K562 (cell line): ENCODE data around the gene CXCL6. TPM values are rescaled to one million over a fixed set of nuclear protein-coding genes. Genes with fewer than 3 reads are reported as not detected.

ENCODE experiments used
- ATAC-seq: fragments of 200-7000 bp; cut with Tn5 transposase; 3 replicates; pipeline ENCODE4 v1.9.1; 2020; ENCODE audit warnings: moderate library complexity
- BruUV-seq: library from RNA; stranded (reverse); fragments of 400-500 nt; replicated peaks from 2 replicates; lab custom pipeline; 2021; lab: Mats Ljungman, UMichigan
- CTCF ChIA-PET: fragments of 300-600 bp; formaldehyde crosslinking; extraction: SDS; loops from one replicate; lab custom pipeline; 2021; ENCODE audit warnings: low intra/inter-chr PET ratio; lab: Yijun Ruan, JAX
- POLR2A ChIA-PET: fragments of 300-600, 350-650 bp; sonication (Branson Sonifier 250); formaldehyde crosslinking; extraction: SDS; loops from one replicate; lab custom pipeline; 2021; ENCODE audit warnings: antibody characterized with exemption, inconsistent platforms; lab: Yijun Ruan, JAX
- DNase-seq, 4 experiments: peaks; one replicate each; pipeline versions ENCODE4 v3.0.0 to v3.0.0-alpha.2; 2011 to 2018; ENCODE audit warnings: low spot score in 3 of 4, mixed read lengths in 3 of 4; ENCODE audit errors: extremely low read depth in 1 of 4
- FAIRE-seq: peaks from 2 replicates; lab custom pipeline; 2011; peaks lifted over from hg19 to GRCh38; lab: Jason Lieb, UNC
- H2AFZ ChIP-seq: 2 replicates; pipeline ENCODE4 v1.6.0; 2011; ENCODE audit warnings: low read depth, low read length, control low read depth, inconsistent platforms
- H3K27ac ChIP-seq: fragments of 200-600 bp; 3 replicates; pipeline ENCODE4 v1.8.0; 2011; ENCODE audit warnings: low read depth, mild to moderate bottlenecking, control low read depth, inconsistent platforms, low read length, moderate library complexity, mixed read lengths; ENCODE audit errors: extremely low read depth
- H3K27me3 ChIP-seq, 2 experiments: fragments of 300-600 bp in 1 of 2; 2 replicates in 1 of 2; 3 replicates in 1 of 2; pipeline versions ENCODE4 v1.6.0 to v1.8.0; 2011; ENCODE audit warnings: inconsistent platforms in 2 of 2, low read length in 2 of 2, mild to moderate bottlenecking in 1 of 2, mixed read lengths in 1 of 2, moderate library complexity in 1 of 2; ENCODE audit not compliant: control insufficient read depth in 2 of 2, insufficient read depth in 2 of 2
- H3K36me3 ChIP-seq: fragments of 300-600 bp; 3 replicates; pipeline ENCODE4 v1.8.0; 2011; ENCODE audit warnings: mild to moderate bottlenecking, low read length, inconsistent platforms; ENCODE audit not compliant: control insufficient read depth, insufficient read depth
- H3K4me1 ChIP-seq, 2 experiments: fragments of 200-600 bp in 1 of 2; replicated peaks in 1 of 2; 2 replicates in 1 of 2; 3 replicates in 1 of 2; pipeline versions ENCODE4 v1.5.1 to v1.8.0; 2011; ENCODE audit warnings: inconsistent platforms in 2 of 2, low read length in 2 of 2, mild to moderate bottlenecking in 1 of 2, mixed read lengths in 1 of 2, moderate library complexity in 1 of 2; ENCODE audit not compliant: control insufficient read depth in 2 of 2, insufficient read depth in 2 of 2
- H3K4me2 ChIP-seq: 2 replicates; pipeline ENCODE4 v1.6.1; 2011; ENCODE audit warnings: low read length, control low read depth, inconsistent platforms, mixed read lengths; ENCODE audit not compliant: insufficient read depth
- H3K4me3 ChIP-seq: fragments of 200-600 bp; sonication (generic), shearing (Covaris generic); 2 replicates; pipeline ENCODE4 v1.5.1; 2016; ENCODE audit warnings: control low read depth, inconsistent platforms
- H3K79me2 ChIP-seq: fragments of 200-600 bp; 3 replicates; pipeline ENCODE4 v1.8.0; 2011; ENCODE audit warnings: low read length, inconsistent platforms; ENCODE audit not compliant: control insufficient read depth, insufficient read depth
- H3K9ac ChIP-seq, 2 experiments: 2 replicates each; pipeline versions ENCODE4 v1.6.0 to v1.6.1; 2011; ENCODE audit warnings: low read depth in 2 of 2, low read length in 2 of 2, control low read depth in 1 of 2, inconsistent platforms in 1 of 2, mild to moderate bottlenecking in 1 of 2, mixed read lengths in 1 of 2; ENCODE audit not compliant: insufficient read depth in 1 of 2
- H3K9me1 ChIP-seq: one replicate; pipeline ENCODE4 v1.6.0; 2011; ENCODE audit warnings: inconsistent platforms, mild to moderate bottlenecking, low read length, moderate library complexity; ENCODE audit not compliant: control insufficient read depth, insufficient read depth
- H3K9me3 ChIP-seq: replicated peaks from 2 replicates; pipeline ENCODE4 v1.5.1; 2011; ENCODE audit warnings: low read depth, low read length, inconsistent platforms; ENCODE audit not compliant: control insufficient read depth, insufficient read depth
- H4K20me1 ChIP-seq: replicated peaks from 2 replicates; pipeline ENCODE4 v1.6.1; 2011; ENCODE audit warnings: low read length, inconsistent platforms, mixed read lengths; ENCODE audit not compliant: control insufficient read depth, insufficient read depth
- HNRNPLL ChIP-seq: fragments of 200-400 bp; formaldehyde crosslinking; IDR thresholded peaks from 2 replicates; pipeline ENCODE4 v1.6.1; 2017; ENCODE audit warnings: low read length, low read depth, mild to moderate bottlenecking; ENCODE audit not compliant: poor library complexity, severe bottlenecking
- IRF2 ChIP-seq: sonication (generic); formaldehyde crosslinking; IDR thresholded peaks from 2 replicates; pipeline ENCODE4 v1.8.1; 2022; ENCODE audit warnings: mild to moderate bottlenecking, missing genetic modification reagents
- NR2F6 ChIP-seq: fragments of 450-650 bp; formaldehyde crosslinking; IDR thresholded peaks from 2 replicates; pipeline ENCODE4 v1.4.0; 2020; ENCODE audit warnings: mild to moderate bottlenecking
- POLR2B ChIP-seq: fragments of 450-650 bp; IDR thresholded peaks from 2 replicates; pipeline ENCODE4 v1.6.1; 2018; ENCODE audit warnings: low read depth; ENCODE audit not compliant: partially characterized antibody
- SPI1 ChIP-seq: IDR thresholded peaks from 2 replicates; pipeline ENCODE4 v1.6.1; 2011; ENCODE audit warnings: low read depth, low read length, control low read depth, borderline replicate concordance
- ZBTB11 ChIP-seq, 3 experiments: fragments of 200-800 bp in 1 of 3; fragments of 250-450 bp in 1 of 3; fragments of 450-650 bp in 1 of 3; sonication (Bioruptor Pico) in 1 of 3; sonication (Bioruptor generic) in 1 of 3; formaldehyde crosslinking in 1 of 3; IDR thresholded peaks; 2 replicates each; pipeline versions ENCODE4 v1.6.1 to v1.8.0; 2016 to 2022; ENCODE audit warnings: mild to moderate bottlenecking in 2 of 3, missing genetic modification characterization in 2 of 3, missing compliant biosample characterization in 1 of 3, moderate library complexity in 1 of 3
- WGBS: fragments of 100-300 bp; shearing (Covaris generic); methylation state at CpG from one replicate; pipeline ENCODE4 v1.1.6; 2016; ENCODE audit warnings: low coverage, mixed read lengths; ENCODE audit not compliant: insufficient coverage; ENCODE audit errors: missing lambda C conversion rate; 5-methylcytosine and 5-hydroxymethylcytosine counted together
- in situ Hi-C: fragments of 300-500 bp; cut with MboI; formaldehyde crosslinking; loops from 4 replicates; pipeline ENCODE4 v1.15.0; 2018; ENCODE audit warnings: inconsistent platforms, mixed read lengths
- intact Hi-C: fragments of 100-400 bp; cut with micrococcal nuclease; formaldehyde crosslinking; loops from 2 replicates; pipeline ENCODE4 v1.14.2; 2022
- polyA plus RNA-seq, 8 experiments: library from polyadenylated mRNA; depleted of rRNA in 4 of 8; stranded (reverse) in 5 of 8; unstranded in 3 of 8; fragments of >200 nt; fragmentation: Nextera tagmentation in 2 of 8; fragmentation: Illumina TruSeq in 1 of 8; extraction: Ambion mirVana in 2 of 8; extraction: Trizol in 1 of 8; gene quantifications; 2 replicates each; pipeline versions ENCODE4 v1.2.1 to v1.2.3, GENCODE V29; 2011 to 2014; ENCODE audit warnings: inconsistent platforms in 1 of 8, missing spikeins in 1 of 8
- total RNA-seq, 7 experiments: library from RNA; depleted of rRNA in 6 of 7; stranded (reverse); fragments of >200 nt in 6 of 7; fragmentation: Illumina TruSeq in 2 of 7; extraction: Trizol in 2 of 7; gene quantifications; 2 replicates each; pipeline versions ENCODE4 v1.2.1 to v1.2.3, GENCODE V29; 2011 to 2021; ENCODE audit warnings: low replicate concordance in 1 of 7

Gene CXCL6
- total and polyA plus RNA-seq, 9 of the 15 experiments (the other 6 are each of a cell fraction or from before 2014, with no cell fraction given): not detected

- H3K79me2 ChIP-seq: no peaks in the 10 kb centered on the region
- H3K4me3 ChIP-seq: no peak overlapping the region
- H3K4me1 ChIP-seq: peaks cover 0 to 5% of the 10 kb centered on the region in 2 experiments; a peak in 2 of 5 replicates
- ChIA-PET POLR2A (interaction anchor here (1.7 kb wide), 1 partner anchor 15 kb away, joined by 4 read pairs; no protein-coding TSS in a partner anchor), CTCF (no interaction called here)
- ATAC-seq: no peak
- 3% methylated on average over 2 of the region's 2 CpGs for WGBS
- H3K36me3 ChIP-seq: no peaks in the 10 kb centered on the region
- H4K20me1 ChIP-seq: no peaks in the 10 kb centered on the region
- no peak for DNase-seq
- in situ Hi-C loops (no loop called here), intact Hi-C loops (no loop called here)
- peak overlapping the region; percentile 20 for H2AFZ ChIP-seq
- FAIRE-seq: no peak
- no TSS peak for BruUV-seq
- H3K9me1 ChIP-seq: no peaks in the 10 kb centered on the region
- no peak for TF ChIP-seq NR2F6
- TF ChIP-seq HNRNPLL: no peak
- TF ChIP-seq POLR2B: no peak
- no peak for TF ChIP-seq IRF2 (CRISPR knock-in tag)
- no peak for TF ChIP-seq SPI1
- TF ChIP-seq ZBTB11 (CRISPR knock-in tag; IDR thresholded peaks at IDR 0.05): no peak
- no peak overlapping the region for H3K4me2 ChIP-seq
- no peak overlapping the region for H3K27ac ChIP-seq
- H3K9ac ChIP-seq: no peak overlapping the region
- H3K9me3 ChIP-seq: no peaks in the 10 kb centered on the region
- H3K27me3 ChIP-seq: no peaks in the 10 kb centered on the region
These were observed 8.3 kb downstream of the CXCL6 start for GRCh38 chr4:73844806-73845205.
